ENCODE data around the gene ATXN7L2. TPM values are rescaled to one million over a fixed set of nuclear protein-coding genes. Genes with fewer than 3 reads are reported as not detected.

The ATXN7L2 gene
- total RNA-seq, 2 experiments from 2014 or later: 11.2 to 13.7 TPM

DNA sequence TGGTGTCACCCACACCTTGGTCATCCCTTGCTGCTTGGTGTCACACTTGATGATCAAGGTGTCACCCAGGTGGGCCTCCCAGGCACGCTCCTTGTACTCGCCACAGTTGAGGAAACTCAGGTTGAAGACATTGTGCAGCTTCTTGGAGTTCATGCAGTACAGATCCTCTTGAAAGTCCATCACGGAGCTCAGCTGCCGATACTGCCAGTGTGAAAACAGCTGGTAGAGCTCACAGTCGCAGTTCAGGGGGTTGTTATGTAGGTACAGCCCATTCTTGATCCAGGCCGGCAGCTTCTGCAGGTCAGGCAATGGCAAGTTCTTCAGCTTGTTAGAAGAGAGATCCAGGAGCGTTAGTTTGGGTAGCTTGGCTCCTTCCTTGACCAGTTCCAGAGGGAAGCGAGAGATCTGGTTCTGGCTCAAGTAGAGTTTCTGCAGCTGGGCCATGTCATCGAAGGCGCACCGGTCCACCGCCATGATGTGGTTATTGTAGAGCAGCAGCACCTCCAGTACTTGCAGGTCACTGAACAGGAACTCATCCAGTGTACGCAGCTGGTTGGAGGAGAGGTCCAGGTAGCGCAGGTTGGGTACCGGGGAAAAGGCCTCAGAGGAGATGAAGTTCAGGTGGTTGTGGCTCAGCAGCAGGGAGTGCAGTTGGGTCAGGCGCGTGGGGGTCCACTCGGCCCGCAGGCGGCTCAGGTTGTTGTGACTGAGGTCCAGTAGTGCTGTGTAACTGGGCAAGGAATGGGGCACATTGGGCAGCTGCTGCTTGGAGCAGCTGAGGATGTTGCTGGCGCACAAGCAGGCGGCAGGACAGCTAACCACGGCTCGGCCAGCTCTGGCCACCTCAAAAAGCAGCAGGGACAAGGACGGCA is 24.5 kb downstream of the ATXN7L2 start:
- no peaks in the 10 kb centered on the region for H3K36me3 Mint-ChIP-seq (ENCODE audit: low read depth)
- H3K9me3 Mint-ChIP-seq: no peaks in the 10 kb centered on the region
- peaks cover 59% of the 10 kb centered on the region for H3K4me1 Mint-ChIP-seq (ENCODE audit: low read depth)
- ChIA-PET POLR2A (interaction anchor here (2.6 to 4.3 kb wide), 3 partner anchors 9 to 83 kb away, joined by 13 to 48 read pairs (median 22); partner anchors contain the start of genes ATXN7L2 and PSMA5), CTCF (interaction anchor here (0.9 to 40.7 kb wide), 5 partner anchors 9 to 83 kb away, joined by 5 to 1390 read pairs (median 6); partner anchors contain the start of genes CYB561D1, GPR61 and PSMA5)
- intact Hi-C loops (cut with micrococcal nuclease): no loop called here
- H3K27ac Mint-ChIP-seq: peak overlapping the region; percentile 80
- H3K27me3 Mint-ChIP-seq: no peaks in the 10 kb centered on the region
- ATAC-seq (no peak), DNase-seq (no peak)
- peak overlapping the region; percentile 78 for H3K4me3 Mint-ChIP-seq
- TF ChIP-seq, protein P1, sequence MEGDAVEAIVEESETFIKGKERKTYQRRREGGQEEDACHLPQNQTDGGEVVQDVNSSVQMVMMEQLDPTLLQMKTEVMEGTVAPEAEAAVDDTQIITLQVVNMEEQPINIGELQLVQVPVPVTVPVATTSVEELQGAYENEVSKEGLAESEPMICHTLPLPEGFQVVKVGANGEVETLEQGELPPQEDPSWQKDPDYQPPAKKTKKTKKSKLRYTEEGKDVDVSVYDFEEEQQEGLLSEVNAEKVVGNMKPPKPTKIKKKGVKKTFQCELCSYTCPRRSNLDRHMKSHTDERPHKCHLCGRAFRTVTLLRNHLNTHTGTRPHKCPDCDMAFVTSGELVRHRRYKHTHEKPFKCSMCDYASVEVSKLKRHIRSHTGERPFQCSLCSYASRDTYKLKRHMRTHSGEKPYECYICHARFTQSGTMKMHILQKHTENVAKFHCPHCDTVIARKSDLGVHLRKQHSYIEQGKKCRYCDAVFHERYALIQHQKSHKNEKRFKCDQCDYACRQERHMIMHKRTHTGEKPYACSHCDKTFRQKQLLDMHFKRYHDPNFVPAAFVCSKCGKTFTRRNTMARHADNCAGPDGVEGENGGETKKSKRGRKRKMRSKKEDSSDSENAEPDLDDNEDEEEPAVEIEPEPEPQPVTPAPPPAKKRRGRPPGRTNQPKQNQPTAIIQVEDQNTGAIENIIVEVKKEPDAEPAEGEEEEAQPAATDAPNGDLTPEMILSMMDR (IDR thresholded peaks at IDR 0.05): no peak

DNA sequence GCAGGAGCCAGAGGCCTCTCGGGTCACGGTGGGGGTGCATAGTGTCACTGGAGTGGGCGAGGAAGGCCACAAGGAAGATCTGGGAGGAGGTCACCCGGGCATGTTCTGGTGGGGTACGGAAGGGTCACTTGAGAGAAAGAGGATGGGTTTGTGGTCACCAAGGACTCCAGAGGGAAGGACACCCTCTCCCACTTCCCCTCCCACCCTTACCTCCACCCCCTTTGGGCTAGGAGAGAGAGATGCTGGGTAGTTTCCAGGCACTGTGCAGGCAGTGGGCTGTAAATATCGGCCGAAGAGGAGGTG is 25.1 kb downstream of the ATXN7L2 start:
- H3K9me3 Mint-ChIP-seq: no peaks in the 10 kb centered on the region
- ATAC-seq (peak; percentile 4), DNase-seq (no peak)
- POLR2A ChIA-PET: interaction anchor here (0.8 to 4.3 kb wide), 6 partner anchors 10 to 393 kb away, joined by 3 to 48 read pairs (median 10); partner anchors contain the start of genes ATXN7L2 and PSMA5
- peak overlapping the region; percentile 78 for H3K4me3 Mint-ChIP-seq
- CTCF ChIA-PET: interaction anchor here (0.9 to 40.7 kb wide), 8 partner anchors 10 to 83 kb away, joined by 3 to 1390 read pairs (median 20); partner anchors contain the start of genes CYB561D1, GPR61 and PSMA5
- intact Hi-C loops (cut with micrococcal nuclease): no loop called here
- H3K4me1 Mint-ChIP-seq (ENCODE audit: low read depth): peaks cover 58% of the 10 kb centered on the region
- H3K27ac Mint-ChIP-seq: peak overlapping the region; percentile 80
- no peaks in the 10 kb centered on the region for H3K27me3 Mint-ChIP-seq
- no peaks in the 10 kb centered on the region for H3K36me3 Mint-ChIP-seq (ENCODE audit: low read depth)
- TF ChIP-seq, protein P1 (IDR thresholded peaks at IDR 0.05): no peak

DNA sequence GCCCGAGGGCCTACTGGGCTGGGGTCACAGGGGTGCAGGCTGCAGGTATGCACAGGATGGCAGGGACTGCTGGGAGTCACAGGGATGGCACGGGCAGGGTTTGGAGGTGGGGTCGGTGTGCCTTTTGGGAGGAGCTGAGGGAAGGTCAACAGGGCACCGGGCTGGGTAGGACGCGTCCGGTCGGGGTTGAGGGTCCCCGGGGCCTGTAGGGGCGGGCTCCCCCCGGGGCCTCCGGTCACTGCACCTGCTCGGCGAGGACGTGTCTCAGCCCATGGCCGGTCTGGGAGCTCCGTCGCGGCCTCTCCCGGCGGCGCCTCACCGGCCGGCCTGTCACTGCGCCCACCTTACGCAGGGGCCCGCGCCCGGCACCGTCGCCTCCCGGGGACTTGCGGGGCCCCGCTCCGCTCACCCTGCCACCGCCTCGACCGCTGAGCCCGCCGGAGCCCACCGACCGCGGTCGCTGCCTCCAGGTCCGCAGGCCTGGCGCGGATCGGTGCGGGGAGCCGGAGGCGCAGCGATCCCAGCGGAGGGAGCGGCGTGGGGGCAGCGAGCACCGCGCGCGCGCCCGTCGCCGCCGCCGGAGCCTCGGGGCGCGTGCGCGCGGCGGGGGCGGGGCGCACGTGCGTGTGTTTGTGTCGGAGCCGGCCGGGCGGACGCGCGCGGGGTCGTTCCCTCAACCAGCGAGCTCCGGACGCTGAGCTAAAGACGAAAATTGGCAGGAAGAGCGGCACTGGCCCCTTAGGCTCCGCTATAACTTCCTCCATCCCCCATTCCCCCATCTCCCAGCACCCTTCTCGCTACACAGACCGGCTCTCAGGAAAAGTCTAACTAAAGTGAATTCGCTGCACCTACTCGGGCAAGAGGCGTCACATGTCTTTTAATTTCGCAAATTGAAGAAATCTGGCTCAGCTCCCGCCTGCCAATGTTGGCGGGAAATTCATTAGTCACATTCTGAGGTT is 25.8 kb downstream of the ATXN7L2 start, which contains the start of gene AMIGO1:
AMIGO1 (minus strand) TSS at position 552 of the 959 bp plus-strand sequence. CDS start 815 bp downstream, outside the sequence.
- H3K4me3 Mint-ChIP-seq: peak within 1 kb of the TSS; percentile 78
- DNase-seq (peak; percentile 71), ATAC-seq (peak; percentile 71)
- TF ChIP-seq, protein P1 (IDR thresholded peaks at IDR 0.05): no peak
- intact Hi-C loops (cut with micrococcal nuclease): no loop called here
- no peaks in the 10 kb centered on the region for H3K9me3 Mint-ChIP-seq
- CTCF ChIA-PET: interaction anchor here (1.0 to 40.7 kb wide), 7 partner anchors 11 to 84 kb away, joined by 3 to 1390 read pairs (median 8); partner anchors contain the start of genes CYB561D1, GPR61 and PSMA5
- peaks cover 53% of the 10 kb centered on the region for H3K4me1 Mint-ChIP-seq (ENCODE audit: low read depth)
- H3K27ac Mint-ChIP-seq: peak within 1 kb of the TSS; percentile 84
- H3K36me3 Mint-ChIP-seq (ENCODE audit: low read depth): no peaks in the 10 kb centered on the region
- POLR2A ChIA-PET: interaction anchor here (0.6 to 4.3 kb wide), 11 partner anchors 11 to 394 kb away, joined by 3 to 48 read pairs (median 5); partner anchors contain the start of genes ATXN7L2, CYB561D1 and PSMA5
- no peaks in the 10 kb centered on the region for H3K27me3 Mint-ChIP-seq

DNA sequence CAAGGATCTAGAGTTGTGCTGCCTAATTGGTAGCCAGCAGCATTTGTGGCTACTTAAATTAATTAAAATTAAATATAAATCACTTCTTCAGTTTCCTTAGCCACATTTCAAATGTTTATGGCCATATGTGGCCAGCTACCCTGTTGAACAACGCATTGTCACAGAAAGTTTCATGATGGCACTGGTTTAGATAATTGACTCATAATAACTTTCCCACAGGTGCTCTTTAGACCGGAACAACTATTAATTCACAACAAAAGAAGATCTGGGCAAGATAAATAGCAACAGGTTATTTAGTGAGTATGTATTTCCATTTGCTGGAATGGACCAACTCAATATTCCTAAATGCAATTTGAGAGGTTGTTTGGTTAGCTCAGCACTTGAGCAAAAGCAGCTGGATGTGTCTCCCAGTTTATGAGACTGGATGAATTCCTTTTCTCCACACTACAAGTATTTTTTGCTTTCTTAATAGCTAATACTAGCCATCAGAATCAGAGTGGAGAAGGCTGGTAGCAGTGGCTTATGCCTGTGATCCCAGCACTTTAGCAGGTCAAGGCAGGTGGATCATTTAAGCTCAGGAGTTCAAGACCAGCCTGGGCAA is 29.5 kb downstream of the ATXN7L2 start:
- ChIA-PET POLR2A (interaction anchor here (0.6 to 1.5 kb wide), 3 partner anchors 18 to 44 kb away, joined by 3 to 6 read pairs (median 4); no protein-coding TSS in a partner anchor), CTCF (interaction anchor here (0.9 to 40.7 kb wide), 7 partner anchors 9 to 33 kb away, joined by 3 to 1390 read pairs (median 3); partner anchors contain the start of genes CYB561D1 and GPR61)
- Mint-ChIP-seq H3K27me3 (no peaks in the 10 kb centered on the region), H3K36me3 (ENCODE audit: low read depth) (no peaks in the 10 kb centered on the region), H3K4me1 (ENCODE audit: low read depth) (peaks cover 29% of the 10 kb centered on the region), H3K9me3 (no peaks in the 10 kb centered on the region), H3K4me3 (no peak overlapping the region), H3K27ac (no peak overlapping the region)
- TF ChIP-seq, protein P1 (IDR thresholded peaks at IDR 0.05): no peak
- no peak for DNase-seq
- intact Hi-C loops (cut with micrococcal nuclease): no loop called here
- no peak for ATAC-seq
